GM21576 (cell line): ENCODE measurements around the gene UNC13C.

Experiments
- ATAC-seq: cut with Tn5 transposase; IDR thresholded peaks from one replicate; pipeline ENCODE4 v1.9.1; 2021; ENCODE audit warnings: mild to moderate bottlenecking, moderate library complexity; ENCODE audit not compliant: unreplicated experiment

UNC13C gene

DNA sequence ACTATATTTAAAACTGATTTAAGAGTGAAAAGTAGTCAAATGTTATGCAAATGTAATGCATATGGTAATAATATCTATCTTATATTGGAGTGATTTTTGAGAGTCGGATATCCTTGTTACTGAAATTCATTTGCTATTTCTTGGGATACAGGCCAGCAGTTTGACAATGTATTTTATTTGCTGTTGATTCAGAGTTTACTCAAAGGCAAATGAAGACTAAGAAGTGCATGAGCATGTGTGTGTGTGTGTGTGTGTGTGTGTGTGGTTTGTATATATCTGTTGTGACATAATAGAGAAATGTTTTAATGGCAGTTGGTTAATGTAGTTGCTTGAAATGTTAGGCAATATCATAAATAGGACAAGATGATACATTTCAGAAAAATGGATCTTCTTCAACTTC is 39.0 kb downstream of the UNC13C start:
- no peak for ATAC-seq

DNA sequence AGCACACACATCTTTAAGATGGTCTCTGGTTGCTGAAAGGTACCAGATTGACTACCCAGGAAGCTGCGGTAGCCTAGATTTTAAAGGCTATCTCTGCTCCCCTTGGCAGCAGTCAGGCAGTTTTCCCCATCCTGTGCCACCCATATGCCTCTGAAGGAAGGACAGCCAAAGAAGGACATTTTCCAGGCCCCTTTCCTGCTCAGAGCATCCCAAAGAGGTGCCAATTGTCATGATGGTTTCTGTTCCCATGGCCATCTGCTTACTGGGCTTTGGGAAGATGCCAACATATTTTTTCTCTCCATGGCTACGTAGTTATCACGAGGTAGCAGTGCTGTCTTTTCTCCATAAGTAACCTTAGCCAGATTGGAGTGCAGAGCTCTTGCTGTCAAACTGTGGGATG is 39.7 kb downstream of the UNC13C start:
- no peak for ATAC-seq

- ATAC-seq: no peak
These were observed 48.0 kb downstream of the UNC13C start for GRCh38 chr15:54026258-54026657.

DNA sequence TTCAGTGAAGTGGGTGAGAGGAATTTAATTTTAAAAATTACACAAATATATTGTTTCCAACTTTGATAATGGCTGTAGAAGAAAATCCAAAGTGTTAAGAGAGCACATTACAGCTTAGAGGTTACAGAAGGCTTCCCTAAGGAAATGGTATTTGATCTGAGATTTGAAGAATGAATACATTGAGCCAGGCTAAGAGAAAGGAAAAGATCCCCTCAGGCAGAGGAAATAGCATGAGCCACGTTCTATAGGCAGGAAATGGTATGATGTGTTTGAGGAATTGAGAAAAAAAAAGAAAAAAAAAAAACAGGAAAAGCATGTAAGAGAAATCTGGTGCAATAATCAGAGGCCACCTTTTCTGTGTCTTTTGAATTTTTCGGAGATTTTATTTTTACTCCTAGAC is 48.6 kb downstream of the UNC13C start:
- no peak for ATAC-seq

- ATAC-seq: no peak
These were observed 50.8 kb downstream of the UNC13C start for GRCh38 chr15:54029081-54029480.

- ATAC-seq: no peak
These were observed 53.8 kb downstream of the UNC13C start for GRCh38 chr15:54032066-54032465.

DNA sequence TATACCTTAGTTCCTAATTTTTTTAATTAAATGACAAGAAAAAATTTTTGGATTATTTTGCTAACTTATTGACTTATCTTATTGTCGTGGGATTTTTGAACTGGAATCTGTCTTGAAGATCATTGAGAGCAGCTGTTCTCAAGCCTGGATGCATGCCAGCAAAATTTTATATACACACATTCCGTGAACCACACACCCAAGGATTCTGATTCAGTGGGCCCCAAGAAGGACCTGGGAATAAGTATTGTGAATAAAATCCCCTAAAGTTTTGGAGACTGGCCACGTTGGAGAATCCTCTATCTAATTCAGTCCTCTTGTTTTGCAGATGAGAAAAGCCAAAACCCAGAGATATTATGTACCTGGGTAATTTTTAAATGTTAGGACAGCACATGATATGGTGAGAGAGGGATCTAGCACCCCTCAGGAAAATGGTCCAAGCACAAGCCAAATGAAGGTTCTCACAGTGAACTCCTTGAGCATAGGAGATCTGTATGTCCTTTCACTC is 55.2 kb downstream of the UNC13C start:
- no peak for ATAC-seq

DNA sequence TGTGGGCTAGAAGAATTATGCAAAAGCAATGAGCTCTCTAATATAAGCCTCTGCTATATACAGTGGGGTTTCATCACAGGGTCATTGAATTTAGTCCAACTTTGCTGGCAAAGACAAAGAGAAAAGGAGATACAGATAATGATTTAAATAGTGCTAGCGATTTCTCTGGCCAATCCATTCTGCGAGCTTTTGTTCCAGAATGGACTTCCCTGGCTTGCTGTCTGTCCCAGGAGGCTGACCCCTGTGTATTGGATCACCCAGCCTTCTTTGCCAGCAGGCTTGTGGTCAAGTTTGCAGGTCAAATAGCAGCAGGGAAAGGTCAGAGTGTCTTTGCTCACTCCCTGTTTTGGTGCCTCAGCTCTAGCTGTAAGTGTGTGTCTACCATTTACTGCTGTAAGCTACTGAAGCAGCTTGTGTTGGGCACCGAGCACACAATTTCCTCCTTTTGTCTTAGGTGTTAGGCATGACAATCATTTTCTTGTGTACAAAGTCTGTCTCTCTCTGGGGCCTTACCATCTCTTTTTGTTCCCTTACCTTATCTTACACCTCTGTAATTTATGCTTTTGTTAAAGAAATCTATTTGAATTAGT is 55.7 kb downstream of the UNC13C start:
- no peak for ATAC-seq

- no peak for ATAC-seq
These were observed 57.4 kb downstream of the UNC13C start for GRCh38 chr15:54035616-54036015.

GRCh38 chr15:54045397-54045796 is 67.2 kb downstream of the UNC13C start:
- no peak for ATAC-seq

GRCh38 chr15:54046093-54046492 is 67.9 kb downstream of the UNC13C start:
- ATAC-seq: no peak

DNA sequence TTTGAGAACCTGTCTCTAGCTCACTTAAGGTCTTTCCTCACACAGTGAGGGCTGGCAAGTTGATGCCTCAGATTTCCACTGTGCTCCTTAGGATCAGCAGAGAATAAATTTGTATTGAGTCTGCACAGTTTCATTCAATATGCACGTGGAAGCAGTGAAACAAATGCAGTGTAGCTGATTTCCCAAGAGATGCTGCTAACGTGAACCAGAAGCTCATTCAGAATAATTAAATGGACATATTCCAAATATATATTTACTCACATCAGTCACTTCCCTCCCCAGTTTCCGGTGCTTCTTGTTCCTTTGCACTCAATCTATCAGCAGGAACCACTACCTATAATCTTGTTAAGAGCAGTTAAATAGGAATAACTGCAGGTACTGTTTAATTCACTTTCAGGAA is 86.1 kb downstream of the UNC13C start:
- no peak for ATAC-seq

DNA sequence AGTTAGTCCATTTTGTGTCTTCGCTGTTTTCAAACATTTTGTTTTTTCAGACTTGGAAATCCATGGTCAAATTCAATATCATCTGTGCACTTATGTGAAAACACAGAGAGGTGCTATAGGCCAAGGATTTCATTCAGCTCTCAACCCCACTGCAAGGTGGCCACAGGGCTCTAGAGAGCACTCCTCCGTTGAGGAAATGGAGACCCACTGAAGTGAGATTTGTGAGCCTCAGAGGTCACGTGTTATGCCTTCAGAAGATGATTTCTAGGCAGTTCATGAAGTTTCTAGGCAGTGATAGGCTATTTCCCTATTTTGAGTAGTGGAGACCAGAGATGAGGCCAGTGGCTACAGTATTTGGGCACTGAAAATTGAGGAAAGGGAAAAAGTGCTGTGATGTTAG is 88.2 kb downstream of the UNC13C start:
- no peak for ATAC-seq

GRCh38 chr15:54082836-54083492 is 104.7 kb downstream of the UNC13C start:
- ATAC-seq: no peak

- no peak for ATAC-seq
These were observed 105.3 kb downstream of the UNC13C start for GRCh38 chr15:54083501-54083900.

DNA sequence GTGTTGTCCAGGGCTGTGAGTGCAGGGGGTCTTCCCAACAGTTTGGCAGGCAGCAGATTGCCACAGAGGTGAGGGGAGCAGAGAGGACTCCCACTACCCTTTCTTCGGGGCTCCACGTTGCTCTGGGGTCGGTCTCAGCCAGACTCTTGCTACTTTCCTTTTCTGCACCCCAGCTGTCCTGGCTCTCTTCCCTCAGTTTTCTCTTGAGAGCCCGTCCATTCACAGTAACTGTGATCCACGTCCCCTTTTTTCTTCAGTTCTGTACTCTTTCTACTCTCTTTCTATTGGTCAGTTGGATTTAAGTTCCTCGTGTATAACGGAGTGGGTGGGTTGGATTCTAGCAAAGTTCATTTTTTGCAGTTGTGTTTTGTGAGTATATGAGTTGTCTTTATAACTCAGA is 105.8 kb downstream of the UNC13C start:
- ATAC-seq: no peak

DNA sequence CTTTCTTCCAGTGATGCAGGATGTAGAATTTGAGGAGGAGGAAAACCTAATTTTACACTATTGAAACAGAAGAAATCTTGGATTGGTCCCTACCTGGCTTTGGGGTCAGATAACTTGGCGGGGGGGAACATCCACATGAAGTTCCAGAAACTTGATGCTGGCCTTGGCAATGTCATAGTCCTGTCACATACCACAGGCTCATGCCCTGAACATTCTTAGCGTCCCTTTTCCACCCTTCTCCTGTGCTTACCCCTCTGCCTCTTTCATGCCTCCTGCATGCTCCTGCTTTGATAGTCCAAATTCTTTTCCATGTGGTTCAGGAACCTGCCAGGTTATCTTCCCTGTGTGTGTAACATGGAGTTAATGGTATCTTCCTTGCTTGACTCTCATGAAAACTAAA is 110.6 kb downstream of the UNC13C start:
- no peak for ATAC-seq

DNA sequence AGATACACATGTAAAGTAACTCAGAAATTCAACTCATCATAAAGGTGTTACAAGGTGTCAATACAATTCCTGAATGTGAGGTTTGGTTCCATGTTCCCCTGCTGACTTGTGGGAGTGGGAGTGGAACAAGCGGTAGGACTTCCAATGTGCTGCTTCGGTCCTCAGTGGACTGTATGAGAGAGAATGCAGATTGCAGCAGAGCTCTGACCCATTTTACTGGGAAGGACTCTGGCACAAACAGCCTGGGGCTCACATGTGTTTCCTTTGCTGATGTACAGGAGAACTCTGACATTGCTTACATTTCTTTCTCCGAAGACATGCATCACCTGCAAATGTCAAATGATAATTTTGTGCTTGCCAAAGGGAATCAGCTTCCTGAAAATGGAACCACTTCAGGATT is 111.5 kb downstream of the UNC13C start:
- ATAC-seq: no peak

- ATAC-seq: no peak
These were observed 113.4 kb downstream of the UNC13C start for GRCh38 chr15:54091651-54092050.

DNA sequence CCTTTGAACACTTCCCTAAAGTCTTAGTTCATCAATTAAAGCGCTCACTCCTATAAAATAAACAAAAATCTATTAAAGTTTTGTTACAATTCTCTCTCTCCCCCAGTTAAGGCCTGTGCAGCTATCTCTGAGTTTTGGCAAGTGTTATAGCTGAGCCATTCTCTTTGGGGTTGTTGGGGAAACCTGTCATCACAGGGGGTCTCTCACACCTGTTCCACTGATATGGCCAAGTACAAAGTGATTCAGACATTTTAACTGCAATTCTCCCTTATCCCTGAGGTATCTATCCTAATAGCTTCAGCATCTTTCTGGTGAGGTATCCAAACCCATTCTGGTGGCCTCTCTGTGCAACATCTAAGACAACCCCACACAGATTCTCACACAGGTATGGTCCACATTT is 116.4 kb downstream of the UNC13C start:
- ATAC-seq: no peak

- ATAC-seq: no peak
These were observed 118.8 kb downstream of the UNC13C start for GRCh38 chr15:54097019-54097418.

GRCh38 chr15:54099010-54099409 is 120.8 kb downstream of the UNC13C start:
- no peak for ATAC-seq
